ENCODE results near the gene METTL26. TPM values are rescaled to one million over a fixed set of nuclear protein-coding genes. Genes with fewer than 3 reads are reported as not detected.

METTL26 gene
- total and polyA plus RNA-seq, 9 of the 15 experiments (the other 6 are each of a cell fraction or from before 2014, with no cell fraction given) = 7.3 to 262 (median 80.9) TPM

DNA sequence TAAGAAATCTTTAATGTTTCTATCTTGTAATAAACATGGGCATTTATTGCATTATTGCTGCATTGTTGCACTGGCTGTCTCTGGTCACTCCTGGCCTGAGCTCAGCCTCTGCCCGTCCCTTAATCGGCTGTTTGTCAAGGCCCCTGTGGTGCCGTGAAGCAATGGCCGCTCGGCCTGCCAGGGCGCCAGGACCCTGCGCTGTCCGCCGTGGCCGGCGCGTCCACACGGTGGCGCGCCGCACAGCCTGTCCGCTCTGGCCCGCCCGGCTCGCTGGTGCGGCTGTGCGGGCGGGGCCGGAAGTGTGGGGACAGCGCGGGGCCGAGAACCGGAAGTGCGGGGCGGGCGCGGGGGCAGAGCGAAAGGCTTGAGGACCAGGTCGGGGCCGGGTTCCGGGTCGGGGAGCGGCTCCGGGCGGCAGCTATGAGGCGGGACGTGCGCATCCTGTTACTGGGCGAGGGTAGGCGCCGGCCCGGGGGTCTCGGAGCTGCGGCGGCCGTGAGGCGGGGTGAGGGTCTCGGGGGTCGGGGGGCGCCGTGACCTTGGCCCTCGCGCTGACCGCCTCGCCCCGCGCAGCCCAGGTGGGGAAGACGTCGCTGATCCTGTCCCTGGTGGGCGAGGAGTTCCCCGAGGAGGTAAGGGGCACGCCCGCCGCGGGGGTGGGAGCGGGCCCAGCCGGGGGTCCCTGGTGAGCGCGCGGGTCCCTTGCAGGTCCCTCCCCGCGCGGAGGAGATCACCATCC lies 31.8 kb upstream of the METTL26 start, which contains the start of gene RHOT2 (continued):
- TF ChIP-seq, protein P1, sequence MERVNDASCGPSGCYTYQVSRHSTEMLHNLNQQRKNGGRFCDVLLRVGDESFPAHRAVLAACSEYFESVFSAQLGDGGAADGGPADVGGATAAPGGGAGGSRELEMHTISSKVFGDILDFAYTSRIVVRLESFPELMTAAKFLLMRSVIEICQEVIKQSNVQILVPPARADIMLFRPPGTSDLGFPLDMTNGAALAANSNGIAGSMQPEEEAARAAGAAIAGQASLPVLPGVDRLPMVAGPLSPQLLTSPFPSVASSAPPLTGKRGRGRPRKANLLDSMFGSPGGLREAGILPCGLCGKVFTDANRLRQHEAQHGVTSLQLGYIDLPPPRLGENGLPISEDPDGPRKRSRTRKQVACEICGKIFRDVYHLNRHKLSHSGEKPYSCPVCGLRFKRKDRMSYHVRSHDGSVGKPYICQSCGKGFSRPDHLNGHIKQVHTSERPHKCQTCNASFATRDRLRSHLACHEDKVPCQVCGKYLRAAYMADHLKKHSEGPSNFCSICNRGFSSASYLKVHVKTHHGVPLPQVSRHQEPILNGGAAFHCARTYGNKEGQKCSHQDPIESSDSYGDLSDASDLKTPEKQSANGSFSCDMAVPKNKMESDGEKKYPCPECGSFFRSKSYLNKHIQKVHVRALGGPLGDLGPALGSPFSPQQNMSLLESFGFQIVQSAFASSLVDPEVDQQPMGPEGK (CRISPR knock-in tag; IDR thresholded peaks at IDR 0.05; ENCODE audit: borderline replicate concordance) = no peak
- TF ChIP-seq HDAC6 (IDR thresholded peaks at IDR 0.05; ENCODE audit: low read depth, low read length) (no peak), TRIM28 (IDR thresholded peaks at IDR 0.05) (no peak), RFX1 (IDR thresholded peaks at IDR 0.05) (no peak), POLR2B (IDR thresholded peaks at IDR 0.05; ENCODE audit: low read depth, partially characterized antibody) (peak; percentile 61), TBP (optimal IDR thresholded peaks at IDR 0.05; ENCODE audit: low read depth, low read length) (peak; percentile 56), EZH2 (IDR thresholded peaks at IDR 0.05; ENCODE audit: borderline replicate concordance, low read depth, low read length) (no peak), PHB (CRISPR knock-in tag; IDR thresholded peaks at IDR 0.05) (no peak), ZNF224 (CRISPR knock-in tag; IDR thresholded peaks at IDR 0.05) (no peak), DPF2 (IDR thresholded peaks at IDR 0.05) (no peak), NR2F6 (CRISPR knock-in tag; IDR thresholded peaks at IDR 0.05) (no peak), BRF1 (IDR thresholded peaks at IDR 0.05; ENCODE audit: borderline replicate concordance, extremely low read depth, insufficient read length) (no peak), NR1H2 (CRISPR knock-in tag; IDR thresholded peaks at IDR 0.05) (no peak), U2AF1 (optimal IDR thresholded peaks at IDR 0.05; ENCODE audit: low read depth, low read length) (no peak), HNRNPK (IDR thresholded peaks at IDR 0.05; ENCODE audit: low read depth, low read length, poor library complexity, severe bottlenecking) (peak; percentile 70), LEF1 (IDR thresholded peaks at IDR 0.05) (no peak), LARP7 (IDR thresholded peaks at IDR 0.05) (no peak)
- TF ChIP-seq, protein P2, sequence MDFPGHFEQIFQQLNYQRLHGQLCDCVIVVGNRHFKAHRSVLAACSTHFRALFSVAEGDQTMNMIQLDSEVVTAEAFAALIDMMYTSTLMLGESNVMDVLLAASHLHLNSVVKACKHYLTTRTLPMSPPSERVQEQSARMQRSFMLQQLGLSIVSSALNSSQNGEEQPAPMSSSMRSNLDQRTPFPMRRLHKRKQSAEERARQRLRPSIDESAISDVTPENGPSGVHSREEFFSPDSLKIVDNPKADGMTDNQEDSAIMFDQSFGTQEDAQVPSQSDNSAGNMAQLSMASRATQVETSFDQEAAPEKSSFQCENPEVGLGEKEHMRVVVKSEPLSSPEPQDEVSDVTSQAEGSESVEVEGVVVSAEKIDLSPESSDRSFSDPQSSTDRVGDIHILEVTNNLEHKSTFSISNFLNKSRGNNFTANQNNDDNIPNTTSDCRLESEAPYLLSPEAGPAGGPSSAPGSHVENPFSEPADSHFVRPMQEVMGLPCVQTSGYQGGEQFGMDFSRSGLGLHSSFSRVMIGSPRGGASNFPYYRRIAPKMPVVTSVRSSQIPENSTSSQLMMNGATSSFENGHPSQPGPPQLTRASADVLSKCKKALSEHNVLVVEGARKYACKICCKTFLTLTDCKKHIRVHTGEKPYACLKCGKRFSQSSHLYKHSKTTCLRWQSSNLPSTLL (IDR thresholded peaks at IDR 0.05) = no peak
- TF ChIP-seq, protein P3, sequence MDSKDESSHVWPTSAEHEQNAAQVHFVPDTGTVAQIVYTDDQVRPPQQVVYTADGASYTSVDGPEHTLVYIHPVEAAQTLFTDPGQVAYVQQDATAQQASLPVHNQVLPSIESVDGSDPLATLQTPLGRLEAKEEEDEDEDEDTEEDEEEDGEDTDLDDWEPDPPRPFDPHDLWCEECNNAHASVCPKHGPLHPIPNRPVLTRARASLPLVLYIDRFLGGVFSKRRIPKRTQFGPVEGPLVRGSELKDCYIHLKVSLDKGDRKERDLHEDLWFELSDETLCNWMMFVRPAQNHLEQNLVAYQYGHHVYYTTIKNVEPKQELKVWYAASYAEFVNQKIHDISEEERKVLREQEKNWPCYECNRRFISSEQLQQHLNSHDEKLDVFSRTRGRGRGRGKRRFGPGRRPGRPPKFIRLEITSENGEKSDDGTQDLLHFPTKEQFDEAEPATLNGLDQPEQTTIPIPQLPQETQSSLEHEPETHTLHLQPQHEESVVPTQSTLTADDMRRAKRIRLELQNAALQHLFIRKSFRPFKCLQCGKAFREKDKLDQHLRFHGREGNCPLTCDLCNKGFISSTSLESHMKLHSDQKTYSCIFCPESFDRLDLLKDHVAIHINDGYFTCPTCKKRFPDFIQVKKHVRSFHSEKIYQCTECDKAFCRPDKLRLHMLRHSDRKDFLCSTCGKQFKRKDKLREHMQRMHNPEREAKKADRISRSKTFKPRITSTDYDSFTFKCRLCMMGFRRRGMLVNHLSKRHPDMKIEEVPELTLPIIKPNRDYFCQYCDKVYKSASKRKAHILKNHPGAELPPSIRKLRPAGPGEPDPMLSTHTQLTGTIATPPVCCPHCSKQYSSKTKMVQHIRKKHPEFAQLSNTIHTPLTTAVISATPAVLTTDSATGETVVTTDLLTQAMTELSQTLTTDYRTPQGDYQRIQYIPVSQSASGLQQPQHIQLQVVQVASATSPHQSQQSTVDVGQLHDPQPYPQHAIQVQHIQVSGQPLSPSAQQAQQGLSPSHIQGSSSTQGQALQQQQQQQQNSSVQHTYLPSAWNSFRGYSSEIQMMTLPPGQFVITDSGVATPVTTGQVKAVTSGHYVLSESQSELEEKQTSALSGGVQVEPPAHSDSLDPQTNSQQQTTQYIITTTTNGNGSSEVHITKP (IDR thresholded peaks at IDR 0.05; ENCODE audit: partially characterized antibody) = no peak
- TF ChIP-seq, protein P4, sequence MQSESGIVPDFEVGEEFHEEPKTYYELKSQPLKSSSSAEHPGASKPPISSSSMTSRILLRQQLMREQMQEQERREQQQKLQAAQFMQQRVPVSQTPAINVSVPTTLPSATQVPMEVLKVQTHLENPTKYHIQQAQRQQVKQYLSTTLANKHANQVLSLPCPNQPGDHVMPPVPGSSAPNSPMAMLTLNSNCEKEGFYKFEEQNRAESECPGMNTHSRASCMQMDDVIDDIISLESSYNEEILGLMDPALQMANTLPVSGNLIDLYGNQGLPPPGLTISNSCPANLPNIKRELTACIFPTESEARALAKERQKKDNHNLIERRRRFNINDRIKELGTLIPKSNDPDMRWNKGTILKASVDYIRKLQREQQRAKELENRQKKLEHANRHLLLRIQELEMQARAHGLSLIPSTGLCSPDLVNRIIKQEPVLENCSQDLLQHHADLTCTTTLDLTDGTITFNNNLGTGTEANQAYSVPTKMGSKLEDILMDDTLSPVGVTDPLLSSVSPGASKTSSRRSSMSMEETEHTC (IDR thresholded peaks at IDR 0.05) = no peak
